ENCODE measurements around the gene MAML3. TPM values are rescaled to one million over a fixed set of nuclear protein-coding genes. Genes with fewer than 3 reads are reported as not detected.

MAML3 gene
- total RNA-seq, 1 donor from 2014 or later: 8.1 TPM

DNA sequence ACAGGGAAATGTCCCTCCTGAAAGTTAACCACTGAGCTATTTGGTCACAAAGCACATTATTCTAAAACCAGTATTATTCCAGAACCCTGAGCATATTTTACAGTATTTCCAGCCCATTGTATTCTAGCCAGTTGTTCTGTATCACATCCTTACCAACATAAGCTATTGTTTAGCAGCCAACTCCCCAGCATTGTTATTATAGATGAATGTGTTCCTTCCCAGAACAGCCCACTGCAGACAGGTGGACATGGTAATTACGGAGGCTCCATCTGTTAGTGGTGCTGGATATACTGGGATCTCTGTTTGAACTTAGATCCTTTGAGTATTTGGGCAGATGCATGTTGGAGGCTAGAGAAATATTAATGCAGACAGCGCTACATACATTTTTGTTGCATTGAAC, 362.3 kb downstream of the MAML3 start:
- H2AFZ ChIP-seq (ENCODE audit: low read depth, low read length): no peak overlapping the region
- H3K27me3 ChIP-seq (ENCODE audit: insufficient read depth, low read length): no peaks in the 10 kb centered on the region
- no peak overlapping the region for H3K27ac ChIP-seq (ENCODE audit: low read depth, low read length)
- Mint-ChIP-seq H3K9me3 (ENCODE audit: unreplicated experiment) (peaks cover 2% of the 10 kb centered on the region), H3K4me3 (ENCODE audit: unreplicated experiment) (no peak overlapping the region), H3K4me1 (ENCODE audit: low read depth, unreplicated experiment) (no peaks in the 10 kb centered on the region), H3K27ac (ENCODE audit: unreplicated experiment) (no peak overlapping the region), H3K36me3 (ENCODE audit: low read depth, unreplicated experiment) (no peaks in the 10 kb centered on the region), H3K27me3 (ENCODE audit: low read depth, unreplicated experiment) (no peaks in the 10 kb centered on the region)
- H3K36me3 ChIP-seq (ENCODE audit: insufficient read depth, low read length): no peaks in the 10 kb centered on the region
- no peak for FAIRE-seq
- no peaks in the 10 kb centered on the region for H3K79me2 ChIP-seq (ENCODE audit: insufficient read depth, low read length)
- H3K4me1 ChIP-seq (ENCODE audit: insufficient read depth, low read length): no peaks in the 10 kb centered on the region
- H3K4me2 ChIP-seq (ENCODE audit: low read length): no peak overlapping the region
- H3K4me3 ChIP-seq (ENCODE audit: insufficient read depth, low read depth, low read length): no peak overlapping the region
- no peaks in the 10 kb centered on the region for H3K9me3 ChIP-seq (ENCODE audit: insufficient read depth, low read depth, low read length)
- no peak overlapping the region for H3K9ac ChIP-seq (ENCODE audit: low read length)
- H4K20me1 ChIP-seq (ENCODE audit: insufficient read depth, low read length): no peaks in the 10 kb centered on the region
- no peak for DNase-seq (ENCODE audit: low read depth)
- TF ChIP-seq EZH2 (IDR thresholded peaks at IDR 0.05; ENCODE audit: insufficient read depth, low read length): no peak
- TF ChIP-seq, protein P1, sequence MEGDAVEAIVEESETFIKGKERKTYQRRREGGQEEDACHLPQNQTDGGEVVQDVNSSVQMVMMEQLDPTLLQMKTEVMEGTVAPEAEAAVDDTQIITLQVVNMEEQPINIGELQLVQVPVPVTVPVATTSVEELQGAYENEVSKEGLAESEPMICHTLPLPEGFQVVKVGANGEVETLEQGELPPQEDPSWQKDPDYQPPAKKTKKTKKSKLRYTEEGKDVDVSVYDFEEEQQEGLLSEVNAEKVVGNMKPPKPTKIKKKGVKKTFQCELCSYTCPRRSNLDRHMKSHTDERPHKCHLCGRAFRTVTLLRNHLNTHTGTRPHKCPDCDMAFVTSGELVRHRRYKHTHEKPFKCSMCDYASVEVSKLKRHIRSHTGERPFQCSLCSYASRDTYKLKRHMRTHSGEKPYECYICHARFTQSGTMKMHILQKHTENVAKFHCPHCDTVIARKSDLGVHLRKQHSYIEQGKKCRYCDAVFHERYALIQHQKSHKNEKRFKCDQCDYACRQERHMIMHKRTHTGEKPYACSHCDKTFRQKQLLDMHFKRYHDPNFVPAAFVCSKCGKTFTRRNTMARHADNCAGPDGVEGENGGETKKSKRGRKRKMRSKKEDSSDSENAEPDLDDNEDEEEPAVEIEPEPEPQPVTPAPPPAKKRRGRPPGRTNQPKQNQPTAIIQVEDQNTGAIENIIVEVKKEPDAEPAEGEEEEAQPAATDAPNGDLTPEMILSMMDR (IDR thresholded peaks at IDR 0.05; ENCODE audit: insufficient read depth, low read depth, low read length): no peak

DNA sequence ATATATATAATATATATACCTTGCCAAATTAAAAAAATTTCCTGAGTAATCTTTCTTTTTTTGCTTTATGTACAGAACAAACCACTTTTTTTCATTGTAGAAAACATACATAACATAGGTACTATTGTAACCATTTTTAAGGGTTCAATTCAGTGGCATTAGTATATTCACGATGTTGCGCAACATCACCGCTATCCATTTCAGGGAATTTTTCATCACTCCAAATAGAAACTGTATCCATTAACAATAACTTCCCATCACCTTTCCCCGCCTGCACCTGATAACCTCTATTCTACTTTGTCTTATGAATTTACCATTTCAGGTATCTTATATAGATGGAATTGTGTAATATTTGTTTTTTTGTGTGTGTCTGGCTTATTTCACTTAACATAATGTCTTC, 363.7 kb downstream of the MAML3 start:
- no peak overlapping the region for H3K4me2 ChIP-seq (ENCODE audit: low read length)
- no peak overlapping the region for H3K4me3 ChIP-seq (ENCODE audit: insufficient read depth, low read depth, low read length)
- no peaks in the 10 kb centered on the region for H3K36me3 Mint-ChIP-seq (ENCODE audit: low read depth, unreplicated experiment)
- H3K36me3 ChIP-seq (ENCODE audit: insufficient read depth, low read length): no peaks in the 10 kb centered on the region
- H3K27ac ChIP-seq (ENCODE audit: low read depth, low read length): no peak overlapping the region
- H3K27me3 Mint-ChIP-seq (ENCODE audit: low read depth, unreplicated experiment): no peaks in the 10 kb centered on the region
- TF ChIP-seq, protein P1 (IDR thresholded peaks at IDR 0.05; ENCODE audit: insufficient read depth, low read depth, low read length): no peak
- no peak for TF ChIP-seq EZH2 (IDR thresholded peaks at IDR 0.05; ENCODE audit: insufficient read depth, low read length)
- no peaks in the 10 kb centered on the region for H3K79me2 ChIP-seq (ENCODE audit: insufficient read depth, low read length)
- FAIRE-seq (no peak), DNase-seq (ENCODE audit: low read depth) (no peak)
- H3K4me1 Mint-ChIP-seq (ENCODE audit: low read depth, unreplicated experiment): no peaks in the 10 kb centered on the region
- H2AFZ ChIP-seq (ENCODE audit: low read depth, low read length): no peak overlapping the region
- H3K9me3 Mint-ChIP-seq (ENCODE audit: unreplicated experiment): peaks cover 2% of the 10 kb centered on the region
- H4K20me1 ChIP-seq (ENCODE audit: insufficient read depth, low read length): no peaks in the 10 kb centered on the region
- no peak overlapping the region for H3K27ac Mint-ChIP-seq (ENCODE audit: unreplicated experiment)
- H3K9ac ChIP-seq (ENCODE audit: low read length): no peak overlapping the region
- no peaks in the 10 kb centered on the region for H3K4me1 ChIP-seq (ENCODE audit: insufficient read depth, low read length)
- H3K4me3 Mint-ChIP-seq (ENCODE audit: unreplicated experiment): no peak overlapping the region
- no peaks in the 10 kb centered on the region for H3K9me3 ChIP-seq (ENCODE audit: insufficient read depth, low read depth, low read length)
- H3K27me3 ChIP-seq (ENCODE audit: insufficient read depth, low read length): no peaks in the 10 kb centered on the region

DNA sequence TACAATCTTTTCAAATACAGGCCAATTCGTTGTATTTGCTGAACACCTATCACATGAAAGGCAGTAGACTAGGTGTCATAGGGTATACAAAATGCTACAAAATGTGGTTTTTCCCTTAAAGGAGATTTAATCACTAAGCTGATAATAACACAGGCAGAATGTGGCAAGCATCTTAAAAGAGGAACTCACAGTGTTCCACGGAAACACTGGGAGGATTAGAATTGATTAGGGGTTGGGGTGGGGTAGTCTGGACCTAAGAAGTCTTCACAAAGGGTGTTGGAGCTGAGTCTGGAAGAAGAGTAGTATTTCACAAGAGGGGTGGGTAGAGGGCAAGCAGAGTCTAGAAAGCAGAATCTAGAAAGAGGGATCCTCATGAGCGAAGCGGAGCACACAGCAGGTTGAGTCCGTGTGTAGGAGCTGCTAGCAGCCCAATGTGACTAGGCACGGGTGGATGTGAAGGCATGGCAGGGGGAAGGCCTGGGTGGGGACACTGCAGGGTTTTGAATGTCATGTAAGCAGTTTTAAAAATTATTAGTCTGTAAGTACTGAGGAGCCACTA, 364.8 kb downstream of the MAML3 start:
- FAIRE-seq (no peak), DNase-seq (ENCODE audit: low read depth) (no peak)
- Histone ChIP-seq H3K27ac (ENCODE audit: low read depth, low read length) (no peak overlapping the region), H3K9me3 (ENCODE audit: insufficient read depth, low read depth, low read length) (no peaks in the 10 kb centered on the region), H3K4me1 (ENCODE audit: insufficient read depth, low read length) (no peaks in the 10 kb centered on the region), H3K4me3 (ENCODE audit: insufficient read depth, low read depth, low read length) (no peak overlapping the region), H3K4me2 (ENCODE audit: low read length) (no peak overlapping the region), H3K9ac (ENCODE audit: low read length) (no peak overlapping the region), H4K20me1 (ENCODE audit: insufficient read depth, low read length) (no peaks in the 10 kb centered on the region), H3K27me3 (ENCODE audit: insufficient read depth, low read length) (no peaks in the 10 kb centered on the region), H3K36me3 (ENCODE audit: insufficient read depth, low read length) (no peaks in the 10 kb centered on the region), H3K79me2 (ENCODE audit: insufficient read depth, low read length) (no peaks in the 10 kb centered on the region), H2AFZ (ENCODE audit: low read depth, low read length) (no peak overlapping the region)
- peaks cover 2% of the 10 kb centered on the region for H3K9me3 Mint-ChIP-seq (ENCODE audit: unreplicated experiment)
- no peak overlapping the region for H3K27ac Mint-ChIP-seq (ENCODE audit: unreplicated experiment)
- no peaks in the 10 kb centered on the region for H3K27me3 Mint-ChIP-seq (ENCODE audit: low read depth, unreplicated experiment)
- H3K36me3 Mint-ChIP-seq (ENCODE audit: low read depth, unreplicated experiment): no peaks in the 10 kb centered on the region
- H3K4me1 Mint-ChIP-seq (ENCODE audit: low read depth, unreplicated experiment): peaks cover 4% of the 10 kb centered on the region
- no peak for TF ChIP-seq EZH2 (IDR thresholded peaks at IDR 0.05; ENCODE audit: insufficient read depth, low read length)
- TF ChIP-seq, protein P1 (IDR thresholded peaks at IDR 0.05; ENCODE audit: insufficient read depth, low read depth, low read length): no peak
- H3K4me3 Mint-ChIP-seq (ENCODE audit: unreplicated experiment): no peak overlapping the region

All from astrocyte (in vitro differentiated cells and primary cell).